Activated CD8-positive, alpha-beta memory T cell treated with anti-CD3 and anti-CD28 coated beads, Interleukin-2, amount 10 ng/mL, durations not matched to agents 7 days and 5 days (primary cell): ENCODE results near the gene ACOT13. TPM values are rescaled to one million over a fixed set of nuclear protein-coding genes. Genes with fewer than 3 reads are reported as not detected.
"Not testable (repeated sequence)": the region's sequence is repeated elsewhere in the genome, so short reads cannot be mapped to it uniquely, and the experiment has no call there.

Experiments used
- ATAC-seq: fragments of 150-1000 bp; cut with Tn5 transposase; one replicate; pipeline ENCODE4 v1.10.0; 2021; ENCODE audit warnings: moderate library complexity
- CTCF ChIA-PET: fragments of 350-600 bp; sonication (Branson Sonifier 250); formaldehyde crosslinking; loops from one replicate; lab custom pipeline; 2021; ENCODE audit warnings: antibody characterized with exemption; lab: Charles Lee
- DNase-seq: peaks from one replicate; pipeline ENCODE4 v3.0.0-alpha.2; 2020
- H3K27ac Mint-ChIP-seq: one replicate; pipeline ENCODE4 v1.8.0; 2021; ENCODE audit warnings: mild to moderate bottlenecking, mixed read lengths
- H3K27me3 Mint-ChIP-seq: one replicate; pipeline ENCODE4 v1.8.0; 2021; ENCODE audit warnings: mixed read lengths
- H3K36me3 Mint-ChIP-seq: one replicate; pipeline ENCODE4 v1.8.0; 2021; ENCODE audit warnings: mild to moderate bottlenecking, mixed read lengths
- H3K4me1 Mint-ChIP-seq: one replicate; pipeline ENCODE4 v1.8.0; 2021; ENCODE audit warnings: mixed read lengths
- H3K4me3 Mint-ChIP-seq: one replicate; pipeline ENCODE4 v1.8.0; 2021; ENCODE audit warnings: mild to moderate bottlenecking, moderate library complexity, mixed read lengths
- H3K9me3 Mint-ChIP-seq: one replicate; pipeline ENCODE4 v1.8.0; 2022; ENCODE audit warnings: low read depth, mixed read lengths
- total RNA-seq, 2 experiments: library from RNA; stranded (reverse); gene quantifications; one replicate each; pipeline ENCODE4 v1.2.3, GENCODE V29; 2021

Gene ACOT13
- total RNA-seq, 2 experiments from 2014 or later: 21.8 to 25.6 TPM

DNA sequence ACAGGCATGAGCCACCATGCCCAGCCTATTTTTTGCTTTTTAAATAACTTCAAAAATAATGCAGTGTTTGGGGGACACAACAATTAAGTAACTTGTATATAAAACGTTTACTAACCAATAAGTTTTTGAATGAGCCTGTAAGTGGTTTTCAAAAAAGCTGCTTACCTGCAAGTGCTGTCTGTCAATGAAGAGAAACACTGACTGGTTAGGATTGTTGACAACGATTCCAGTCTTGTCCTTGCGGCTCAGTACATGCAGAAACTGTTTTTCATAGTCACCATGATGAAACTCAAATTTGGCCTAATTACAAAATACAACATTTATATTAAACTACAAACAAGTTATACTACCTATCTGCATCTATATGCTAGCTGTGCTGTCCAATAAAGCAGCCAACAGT is 41.7 kb downstream of the ACOT13 start:
- Mint-ChIP-seq H3K27ac (no peak overlapping the region), H3K27me3 (no peaks in the 10 kb centered on the region), H3K4me3 (no peak overlapping the region), H3K9me3 (no peaks in the 10 kb centered on the region), H3K4me1 (peaks cover 43% of the 10 kb centered on the region), H3K36me3 (peaks cover 71% of the 10 kb centered on the region)
- CTCF ChIA-PET: interaction anchor here (1.2 kb wide), 1 partner anchor 63 kb away, joined by 3 read pairs; the partner anchor contains the start of gene KIAA0319
- no peak for DNase-seq
- no peak for ATAC-seq

- H3K27ac Mint-ChIP-seq: peak overlapping the region; percentile 18
- H3K4me3 Mint-ChIP-seq: no peak overlapping the region
- CTCF ChIA-PET: interaction anchor here (1.2 kb wide), 1 partner anchor 9 kb away, joined by 3 read pairs; no protein-coding TSS in a partner anchor
- H3K36me3 Mint-ChIP-seq: peaks cover 71% of the 10 kb centered on the region
- no peak for DNase-seq
- no peaks in the 10 kb centered on the region for H3K9me3 Mint-ChIP-seq
- H3K27me3 Mint-ChIP-seq: no peaks in the 10 kb centered on the region
- no peak for ATAC-seq
- H3K4me1 Mint-ChIP-seq: peaks cover 46% of the 10 kb centered on the region
These were observed 42.3 kb downstream of the ACOT13 start for GRCh38 chr6:24709014-24709711.

GRCh38 chr6:24710519-24711303 is 43.8 kb downstream of the ACOT13 start:
- H3K27ac Mint-ChIP-seq: peak overlapping the region; percentile 38
- peaks cover 71% of the 10 kb centered on the region for H3K36me3 Mint-ChIP-seq
- no peaks in the 10 kb centered on the region for H3K27me3 Mint-ChIP-seq
- ATAC-seq (peak; percentile 27), DNase-seq (no peak)
- H3K4me3 Mint-ChIP-seq: no peak overlapping the region
- CTCF ChIA-PET: interaction anchor here (1.2 kb wide), 1 partner anchor 8 kb away, joined by 3 read pairs; no protein-coding TSS in a partner anchor
- H3K4me1 Mint-ChIP-seq: peaks cover 51% of the 10 kb centered on the region
- no peaks in the 10 kb centered on the region for H3K9me3 Mint-ChIP-seq

GRCh38 chr6:24716602-24717148 is 49.8 kb downstream of the ACOT13 start:
- H3K4me3 Mint-ChIP-seq: peak overlapping the region; percentile 81
- CTCF ChIA-PET: interaction anchor here (1.6 kb wide), 1 partner anchor 68 kb away, joined by 4 read pairs; no protein-coding TSS in a partner anchor
- ATAC-seq, H3K27ac Mint-ChIP-seq, DNase-seq, H3K27me3 Mint-ChIP-seq, H3K9me3 Mint-ChIP-seq: not testable (repeated sequence)
- H3K4me1 Mint-ChIP-seq: peaks cover 58% of the 10 kb centered on the region
- H3K36me3 Mint-ChIP-seq: peaks cover 72% of the 10 kb centered on the region

- no peaks in the 10 kb centered on the region for H3K9me3 Mint-ChIP-seq
- H3K27me3 Mint-ChIP-seq: no peaks in the 10 kb centered on the region
- CTCF ChIA-PET: interaction anchor here (0.8 to 2.1 kb wide), 6 partner anchors 9 to 299 kb away, joined by 3 to 8 read pairs (median 4); no protein-coding TSS in a partner anchor
- ATAC-seq (no peak), DNase-seq (no peak)
- peaks cover 58% of the 10 kb centered on the region for H3K36me3 Mint-ChIP-seq
- H3K4me3 Mint-ChIP-seq: peak overlapping the region; percentile 81
- peaks cover 50% of the 10 kb centered on the region for H3K4me1 Mint-ChIP-seq
- peak overlapping the region; percentile 99 for H3K27ac Mint-ChIP-seq
These were observed 51.7 kb downstream of the ACOT13 start for GRCh38 chr6:24718449-24719124.

GRCh38 chr6:24719125-24719971 is 52.5 kb downstream of the ACOT13 start, which contains the start of gene C6orf62:
TSS of gene C6orf62 (minus strand) at chr6:24719154. CDS start at chr6:24718668, 486 bp downstream.
- peak within 1 kb of the TSS; percentile 81 for H3K4me3 Mint-ChIP-seq
- ATAC-seq (peak; percentile 6), DNase-seq (peak; percentile 79)
- peaks cover 44% of the 10 kb centered on the region for H3K4me1 Mint-ChIP-seq
- peak within 1 kb of the TSS; percentile 99 for H3K27ac Mint-ChIP-seq
- CTCF ChIA-PET: interaction anchor here (0.8 to 2.1 kb wide), 4 partner anchors 57 to 298 kb away, joined by 3 to 8 read pairs (median 5); no protein-coding TSS in a partner anchor
- no peaks in the 10 kb centered on the region for H3K27me3 Mint-ChIP-seq
- H3K9me3 Mint-ChIP-seq: no peaks in the 10 kb centered on the region
- H3K36me3 Mint-ChIP-seq: peaks cover 51% of the 10 kb centered on the region

DNA sequence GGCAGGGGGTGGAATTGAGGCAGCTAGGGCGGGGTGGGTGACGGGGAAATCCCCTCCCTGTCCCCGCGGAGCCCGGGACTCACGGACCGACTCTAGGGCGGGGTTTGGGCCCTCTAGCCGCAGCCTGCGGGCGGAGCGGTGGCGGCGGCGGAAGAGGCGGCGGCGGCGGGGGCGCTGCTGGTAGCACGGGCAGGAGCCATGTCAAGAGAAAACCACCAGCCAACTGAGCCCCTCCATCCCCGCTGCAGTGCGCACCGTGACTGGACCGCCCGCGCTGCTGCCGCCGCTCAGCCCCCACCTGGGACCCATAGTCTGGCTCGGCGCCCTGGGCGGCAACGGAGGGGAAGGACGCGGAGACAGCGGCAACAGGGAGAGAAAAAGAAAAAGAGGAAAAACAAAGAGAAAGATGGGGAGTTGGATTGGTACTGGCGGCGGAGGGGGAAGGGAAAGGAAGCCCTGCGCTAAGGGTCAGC is 53.3 kb downstream of the ACOT13 start:
- no peaks in the 10 kb centered on the region for H3K27me3 Mint-ChIP-seq
- peak overlapping the region; percentile 99 for H3K27ac Mint-ChIP-seq
- H3K9me3 Mint-ChIP-seq: no peaks in the 10 kb centered on the region
- ATAC-seq: peak; percentile 20
- peaks cover 39% of the 10 kb centered on the region for H3K4me1 Mint-ChIP-seq
- peak overlapping the region; percentile 81 for H3K4me3 Mint-ChIP-seq
- peak; percentile 84 for DNase-seq
- CTCF ChIA-PET: interaction anchor here (2.1 kb wide), 1 partner anchor 297 kb away, joined by 8 read pairs; no protein-coding TSS in a partner anchor
- H3K36me3 Mint-ChIP-seq: peaks cover 46% of the 10 kb centered on the region

DNA sequence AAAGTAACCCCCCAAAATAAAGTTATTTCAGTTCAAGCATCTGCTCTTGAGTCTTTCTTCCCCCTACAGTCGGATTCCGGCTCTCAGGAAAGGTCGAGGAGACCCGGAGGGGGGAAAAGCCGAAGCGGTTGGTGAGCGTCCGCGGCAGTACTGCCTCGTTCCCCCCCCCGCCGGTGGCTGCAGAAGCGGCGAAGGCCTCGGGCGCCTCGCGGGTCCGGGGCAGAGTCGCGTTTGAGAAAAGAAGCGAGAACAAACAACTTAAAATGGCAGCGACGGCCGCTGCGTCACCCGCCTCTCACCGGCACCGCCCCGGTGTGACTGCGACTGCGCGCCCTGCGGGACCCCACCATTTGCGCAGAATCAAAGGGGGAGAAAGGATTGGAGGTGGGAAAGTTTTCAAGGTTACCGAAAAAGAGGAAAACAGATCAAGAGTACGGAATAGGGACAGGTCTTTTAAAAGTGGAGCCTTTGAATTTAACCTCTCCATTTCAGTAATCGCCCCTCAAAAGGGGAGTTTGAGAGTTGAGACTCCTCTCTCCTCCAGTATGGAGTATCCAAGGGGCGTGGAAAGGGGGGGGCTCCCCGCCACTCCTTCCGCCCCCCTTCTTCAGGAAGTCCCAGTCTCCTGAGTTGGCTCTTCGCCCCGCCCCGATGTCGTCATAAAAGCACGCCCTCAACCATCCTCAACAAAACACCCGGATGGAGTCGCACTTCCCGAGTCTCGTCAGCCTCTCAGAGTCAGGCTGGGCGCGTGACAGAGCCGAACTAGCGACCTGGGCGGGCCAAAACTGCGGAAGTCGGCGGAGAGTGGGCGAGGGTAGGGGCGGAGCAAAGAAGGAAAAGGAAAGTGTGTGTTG is 54.0 kb downstream of the ACOT13 start:
- Mint-ChIP-seq H3K27ac (peak overlapping the region; percentile 99), H3K27me3 (no peaks in the 10 kb centered on the region), H3K4me1 (peaks cover 33% of the 10 kb centered on the region), H3K36me3 (peaks cover 40% of the 10 kb centered on the region), H3K9me3 (no peaks in the 10 kb centered on the region), H3K4me3 (peak overlapping the region; percentile 81)
- peak; percentile 87 for ATAC-seq
- CTCF ChIA-PET: interaction anchor here (0.9 to 1.6 kb wide), 4 partner anchors 18 to 55 kb away, joined by 3 to 4 read pairs (median 4); no protein-coding TSS in a partner anchor
- peak; percentile 100 for DNase-seq

DNA sequence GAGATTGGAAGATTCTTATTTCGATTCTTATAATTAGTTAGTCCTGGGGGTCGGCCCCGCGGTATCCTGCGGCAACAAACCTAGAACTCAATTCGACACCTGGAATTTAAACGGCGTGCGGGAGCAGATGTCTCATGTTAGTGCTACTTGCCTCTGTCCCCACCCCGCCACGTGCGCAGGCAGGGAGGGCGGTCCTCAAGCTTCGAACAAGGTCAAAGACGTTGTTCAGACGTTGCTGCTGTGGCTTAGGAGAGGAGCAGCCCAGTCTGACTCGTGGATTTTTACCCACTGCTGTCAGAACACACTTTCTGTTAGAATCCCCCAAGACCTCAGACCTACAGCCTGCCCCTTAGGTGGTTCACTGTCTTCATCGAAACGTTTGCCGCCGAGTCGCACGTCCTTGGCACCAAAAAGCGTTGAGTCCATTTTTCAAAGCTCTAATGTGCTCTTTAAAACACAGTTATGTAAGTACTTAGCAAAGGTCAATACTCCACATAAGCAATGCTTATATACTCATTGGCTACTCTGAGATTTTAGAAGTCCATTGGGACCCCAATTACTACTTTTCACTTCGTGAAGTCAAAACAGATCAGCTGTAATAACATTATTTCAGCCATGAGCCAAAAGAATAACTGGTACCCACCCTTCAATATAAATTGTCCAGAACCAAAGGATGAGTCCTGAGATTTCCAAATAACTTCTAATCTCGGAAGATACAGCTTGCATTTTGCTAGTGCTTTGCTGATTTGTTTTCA is 54.8 kb downstream of the ACOT13 start:
- ATAC-seq (peak; percentile 66), DNase-seq (peak; percentile 94)
- Mint-ChIP-seq H3K27ac (peak overlapping the region; percentile 99), H3K27me3 (no peaks in the 10 kb centered on the region), H3K4me3 (peak overlapping the region; percentile 81), H3K9me3 (no peaks in the 10 kb centered on the region), H3K36me3 (peaks cover 33% of the 10 kb centered on the region), H3K4me1 (peaks cover 25% of the 10 kb centered on the region)
- CTCF ChIA-PET: interaction anchor here (0.9 to 1.6 kb wide), 4 partner anchors 17 to 56 kb away, joined by 3 to 4 read pairs (median 4); no protein-coding TSS in a partner anchor

DNA sequence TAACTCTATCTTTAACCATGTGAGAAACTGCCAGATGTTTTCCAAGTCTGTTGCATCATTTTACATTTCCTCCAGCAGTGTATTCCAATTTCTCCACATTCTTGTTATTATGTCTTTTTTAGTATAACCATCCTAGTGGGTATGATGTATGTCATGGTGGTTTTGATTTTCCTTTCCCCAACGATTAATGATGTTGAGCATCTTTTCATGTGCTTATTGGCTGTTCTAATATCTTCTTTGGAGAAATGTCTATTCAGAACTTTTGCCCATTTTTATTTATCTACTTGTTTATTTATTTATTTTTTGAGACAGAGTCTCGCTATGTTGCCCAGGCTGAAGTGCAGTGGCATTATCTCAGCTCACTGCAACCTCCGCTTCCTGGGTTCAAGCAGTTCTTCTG is 56.4 kb downstream of the ACOT13 start:
- CTCF ChIA-PET: no interaction called here
- DNase-seq (no peak), ATAC-seq (no peak)
- Mint-ChIP-seq H3K27me3 (peaks cover 4% of the 10 kb centered on the region), H3K4me3 (no peak overlapping the region), H3K4me1 (peaks cover 12% of the 10 kb centered on the region), H3K36me3 (peaks cover 17% of the 10 kb centered on the region), H3K9me3 (no peaks in the 10 kb centered on the region), H3K27ac (no peak overlapping the region)
